Measurements from ENCODE around the gene GYPC.
"Not testable (repeated sequence)": the region's sequence is repeated elsewhere in the genome, so short reads cannot be mapped to it uniquely, and the experiment has no call there.

DNA sequence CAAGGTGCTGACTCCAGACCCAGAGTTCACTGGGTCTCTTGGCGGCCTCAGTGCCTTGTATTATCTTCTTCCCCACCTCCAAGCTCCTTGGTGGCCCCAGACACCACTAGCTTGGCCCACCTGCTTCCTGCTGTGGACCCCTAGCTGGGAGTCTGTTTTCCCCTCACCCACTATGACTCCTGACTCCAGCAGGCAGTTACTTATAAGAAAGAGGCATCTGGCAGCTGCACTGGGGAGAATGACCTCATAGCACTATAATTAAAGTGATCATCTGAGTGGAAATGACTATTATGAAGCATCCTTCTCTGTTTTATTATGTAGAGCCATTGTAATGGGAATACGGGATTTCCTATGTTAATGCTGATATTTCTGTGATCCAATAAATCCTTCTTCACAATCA, 32.6 kb downstream of the GYPC start:
- TF ChIP-seq ZNF274 (IDR thresholded peaks at IDR 0.05; ENCODE audit: low read depth, low read length); YY1 (IDR thresholded peaks at IDR 0.05; ENCODE audit: insufficient read depth, insufficient read length): not testable (repeated sequence)
